CD14-positive monocyte (primary cell): ENCODE measurements around the gene OLFML1. TPM values are rescaled to one million over a fixed set of nuclear protein-coding genes. Genes with fewer than 3 reads are reported as not detected.

Source experiments
- DNase-seq, 3 donors: peaks; one replicate each; pipeline ENCODE4 v3.0.0-alpha.2; 2011 to 2022
- H2AFZ ChIP-seq: 2 replicates; pipeline ENCODE4 v1.6.0; 2012; ENCODE audit warnings: mild to moderate bottlenecking, low read depth, low read length, inconsistent platforms; ENCODE audit not compliant: insufficient read depth, poor library complexity, severe bottlenecking
- H3K27ac ChIP-seq, 2 donors: 1 replicate in 1 of 2; 2 replicates in 1 of 2; pipeline ENCODE4 v1.5.1; 2012 to 2013; ENCODE audit warnings: low read length in 2 of 2, control low read depth in 1 of 2, inconsistent platforms in 1 of 2, low read depth in 1 of 2, mild to moderate bottlenecking in 1 of 2
- H3K27me3 ChIP-seq, 2 donors: one replicate each; pipeline versions ENCODE4 v1.6.0 to v1.6.1; 2011 to 2013; ENCODE audit warnings: low read length in 2 of 2; ENCODE audit not compliant: control insufficient read depth in 2 of 2, insufficient read depth in 2 of 2
- H3K36me3 ChIP-seq, 2 donors: replicated peaks in 1 of 2; 1 replicate in 1 of 2; 2 replicates in 1 of 2; pipeline versions ENCODE4 v1.5.1 to v1.6.1; 2012 to 2013; ENCODE audit warnings: low read length in 2 of 2, control low read depth in 1 of 2, inconsistent platforms in 1 of 2, mild to moderate bottlenecking in 1 of 2; ENCODE audit not compliant: insufficient read depth in 2 of 2, control insufficient read depth in 1 of 2
- H3K4me1 ChIP-seq, 2 donors: 1 replicate in 1 of 2; 2 replicates in 1 of 2; pipeline versions ENCODE4 v1.5.1 to v1.6.1; 2012 to 2013; ENCODE audit warnings: low read length in 2 of 2, control low read depth in 1 of 2, inconsistent platforms in 1 of 2, mild to moderate bottlenecking in 1 of 2, moderate library complexity in 1 of 2; ENCODE audit not compliant: insufficient read depth in 2 of 2, control insufficient read depth in 1 of 2
- H3K4me2 ChIP-seq: replicated peaks from 2 replicates; pipeline ENCODE3; 2012; ENCODE audit warnings: low read length, moderate library complexity, mild to moderate bottlenecking; ENCODE audit not compliant: poor library complexity, severe bottlenecking; ENCODE audit errors: extremely low read depth
- H3K4me3 ChIP-seq, 3 experiments: fragments of 200-600 bp in 1 of 3; sonication (generic) in 1 of 3; replicated peaks in 1 of 3; 1 replicate in 2 of 3; 2 replicates in 1 of 3; pipeline ENCODE4 v1.5.1; 2011 to 2013; ENCODE audit warnings: low read length in 3 of 3, mild to moderate bottlenecking in 3 of 3, control low read depth in 2 of 3, low read depth in 2 of 3, inconsistent platforms in 1 of 3, moderate library complexity in 1 of 3
- H3K79me2 ChIP-seq: 2 replicates; pipeline ENCODE4 v1.6.0; 2012; ENCODE audit warnings: mild to moderate bottlenecking, control low read depth, inconsistent platforms, low read length, moderate library complexity; ENCODE audit not compliant: insufficient read depth
- H3K9ac ChIP-seq: 2 replicates; pipeline ENCODE4 v1.6.0; 2017; ENCODE audit warnings: low read length, mild to moderate bottlenecking; ENCODE audit not compliant: insufficient read depth, poor library complexity, severe bottlenecking
- H3K9me3 ChIP-seq, 2 donors: replicated peaks in 1 of 2; 1 replicate in 1 of 2; 2 replicates in 1 of 2; pipeline versions ENCODE4 v1.5.1 to v1.6.1; 2012 to 2013; ENCODE audit warnings: low read length in 2 of 2, control low read depth in 1 of 2; ENCODE audit not compliant: control insufficient read depth in 1 of 2, insufficient read depth in 1 of 2
- H4K20me1 ChIP-seq: 2 replicates; pipeline ENCODE4 v1.6.0; 2012; ENCODE audit warnings: mild to moderate bottlenecking, low read length, control low read depth, moderate library complexity; ENCODE audit not compliant: insufficient read depth
- H3K27ac Mint-ChIP-seq, 7 donors: one replicate each; pipeline ENCODE4 v1.8.0; 2020; ENCODE audit warnings: mild to moderate bottlenecking in 7 of 7, mixed read lengths in 7 of 7, moderate library complexity in 6 of 7, inconsistent platforms in 2 of 7
- H3K27me3 Mint-ChIP-seq, 3 donors: one replicate each; pipeline ENCODE4 v1.8.0; 2021 to 2022; ENCODE audit warnings: low read depth in 3 of 3, mild to moderate bottlenecking in 3 of 3, mixed read lengths in 3 of 3, moderate library complexity in 3 of 3, inconsistent platforms in 1 of 3
- H3K36me3 Mint-ChIP-seq, 2 donors: one replicate each; pipeline ENCODE4 v1.8.0; 2020; ENCODE audit warnings: mixed read lengths in 2 of 2, inconsistent platforms in 1 of 2, mild to moderate bottlenecking in 1 of 2
- H3K4me1 Mint-ChIP-seq: one replicate; pipeline ENCODE4 v1.8.0; 2020; ENCODE audit warnings: mild to moderate bottlenecking, mixed read lengths
- H3K4me3 Mint-ChIP-seq, 2 donors: one replicate each; pipeline ENCODE4 v1.8.0; 2020; ENCODE audit warnings: mild to moderate bottlenecking in 2 of 2, mixed read lengths in 2 of 2, moderate library complexity in 1 of 2
- H3K9me3 Mint-ChIP-seq, 7 donors: one replicate each; pipeline ENCODE4 v1.8.0; 2020 to 2022; ENCODE audit warnings: mixed read lengths in 7 of 7, mild to moderate bottlenecking in 6 of 7, moderate library complexity in 6 of 7, inconsistent platforms in 2 of 7
- CTCF ChIP-seq: fragments of 200-600 bp; IDR thresholded peaks from one replicate; pipeline ENCODE4 v1.8.0; 2022; ENCODE audit warnings: antibody characterized with exemption, mild to moderate bottlenecking
- WGBS: methylation state at CpG from one replicate; pipeline ENCODE4 v1.1.5; 2013; ENCODE audit warnings: missing lambda C conversion rate; ENCODE audit not compliant: insufficient coverage; 5-methylcytosine and 5-hydroxymethylcytosine counted together
- intact Hi-C, 2 donors: fragments of 100-400 bp; cut with micrococcal nuclease; formaldehyde crosslinking; loops; one replicate each; pipeline versions ENCODE4 v1.15.0 to v1.15.1; 2023
- polyA plus RNA-seq, 3 donors: library from polyadenylated mRNA; depleted of rRNA in 1 of 3; unstranded in 2 of 3; stranded (reverse) in 1 of 3; fragments of 300-500 nt in 2 of 3; fragments of >200 nt in 1 of 3; fragmentation: Illumina TruSeq in 2 of 3; gene quantifications; 1 replicate in 2 of 3; 2 replicates in 1 of 3; pipeline ENCODE4 v1.2.3, GENCODE V29; 2012 to 2021

Gene OLFML1
- polyA plus RNA-seq, 3 donors, result 0.11 to 0.17 TPM; not detected in 1

- Mint-ChIP-seq H3K27me3 (peaks cover 2 to 4% (median 3%) of the 10 kb centered on the region in 3 donors), H3K27ac (no peak overlapping the region), H3K4me3 (no peak overlapping the region), H3K4me1 (no peaks in the 10 kb centered on the region), H3K36me3 (peaks cover 56 to 59% of the 10 kb centered on the region in 2 donors), H3K9me3 (no peaks in the 10 kb centered on the region)
- no peaks in the 10 kb centered on the region for H3K9me3 ChIP-seq
- no peaks in the 10 kb centered on the region for H3K79me2 ChIP-seq
- DNase-seq, result no peak
- H3K4me3 ChIP-seq, result no peak overlapping the region
- intact Hi-C loops, result no loop called here
- H3K27ac ChIP-seq, result no peak overlapping the region
- H3K27me3 ChIP-seq, result no peaks in the 10 kb centered on the region
- no peak overlapping the region for H2AFZ ChIP-seq
- no peak for TF ChIP-seq CTCF
- no peak overlapping the region for H3K9ac ChIP-seq
- WGBS, result 100% methylated on average over 3 of the region's 4 CpGs
- H3K4me2 ChIP-seq, result no peak overlapping the region
- H4K20me1 ChIP-seq, result peaks cover 65% of the 10 kb centered on the region
- no peaks in the 10 kb centered on the region for H3K4me1 ChIP-seq
- peaks cover 21 to 63% of the 10 kb centered on the region in 2 donors for H3K36me3 ChIP-seq
These were observed 64.4 kb downstream of the OLFML1 start for GRCh38 chr11:7549681-7550080.

- H3K79me2 ChIP-seq, result no peaks in the 10 kb centered on the region
- H4K20me1 ChIP-seq, result peaks cover 57% of the 10 kb centered on the region
- H3K27ac Mint-ChIP-seq, result no peak overlapping the region
- H3K27me3 Mint-ChIP-seq, result peaks cover 0 to 3% (median 1%) of the 10 kb centered on the region in 3 donors
- H3K27ac ChIP-seq, result no peak overlapping the region
- peaks cover 60 to 63% of the 10 kb centered on the region in 2 donors for H3K36me3 Mint-ChIP-seq
- no peaks in the 10 kb centered on the region for H3K4me1 ChIP-seq
- no peaks in the 10 kb centered on the region for H3K4me1 Mint-ChIP-seq
- intact Hi-C loops, result no loop called here
- H3K9me3 Mint-ChIP-seq, result no peaks in the 10 kb centered on the region
- H3K36me3 ChIP-seq, result peaks cover 21 to 60% of the 10 kb centered on the region in 2 donors
- H3K9me3 ChIP-seq, result no peaks in the 10 kb centered on the region
- H3K4me2 ChIP-seq, result no peak overlapping the region
- no peak for TF ChIP-seq CTCF
- no peak for DNase-seq
- no peak overlapping the region for H3K9ac ChIP-seq
- WGBS, result no CpG with 5 or more reads among the region's 1 CpG
- no peaks in the 10 kb centered on the region for H3K27me3 ChIP-seq
- no peak overlapping the region for H3K4me3 Mint-ChIP-seq
- H2AFZ ChIP-seq, result no peak overlapping the region
- H3K4me3 ChIP-seq, result no peak overlapping the region
These were observed 66.3 kb downstream of the OLFML1 start for GRCh38 chr11:7551571-7551970.
